KMS-11 (cell line): Measurements from ENCODE around the gene HCFC1.

Experiments
- H2AFZ ChIP-seq: fragments of 200-600 bp; sonication (generic); 2 replicates; pipeline ENCODE4 v1.6.1; 2016; ENCODE audit warnings: antibody characterized with exemption, mixed run types, low read depth
- H3K27ac ChIP-seq: fragments of 200-600 bp; sonication (generic); 2 replicates; pipeline ENCODE4 v1.6.1; 2016; ENCODE audit warnings: mild to moderate bottlenecking, mixed run types
- H3K27me3 ChIP-seq: fragments of 200-600 bp; sonication (generic); 2 replicates; pipeline ENCODE4 v1.6.1; 2017; ENCODE audit warnings: mild to moderate bottlenecking, low read depth, mixed run types, moderate library complexity; ENCODE audit not compliant: insufficient read depth
- H3K36me3 ChIP-seq: fragments of 200-600 bp; sonication (generic); 2 replicates; pipeline ENCODE4 v1.6.1; 2017; ENCODE audit warnings: mild to moderate bottlenecking, mixed run types; ENCODE audit not compliant: insufficient read depth
- H3K4me1 ChIP-seq: fragments of 200-600 bp; sonication (generic); 2 replicates; pipeline ENCODE4 v1.6.1; 2016; ENCODE audit warnings: mild to moderate bottlenecking, low read depth, mixed run types; ENCODE audit not compliant: poor library complexity, severe bottlenecking
- H3K4me2 ChIP-seq: fragments of 200-600 bp; sonication (generic); 2 replicates; pipeline ENCODE4 v1.7.0; 2016; ENCODE audit warnings: mild to moderate bottlenecking, mixed run types
- H3K4me3 ChIP-seq: fragments of 200-600 bp; sonication (generic); IDR thresholded peaks from 2 replicates; pipeline ENCODE4 v1.6.1; 2017; ENCODE audit warnings: low read depth, low read length, mixed read lengths; ENCODE audit not compliant: insufficient read depth
- H3K79me2 ChIP-seq: fragments of 200-600 bp; sonication (generic); 2 replicates; pipeline ENCODE4 v1.6.1; 2016; ENCODE audit warnings: low read depth, mixed run types; ENCODE audit not compliant: insufficient read depth
- H3K9ac ChIP-seq: fragments of 200-600 bp; sonication (generic); 2 replicates; pipeline ENCODE4 v1.6.1; 2016; ENCODE audit warnings: mild to moderate bottlenecking, mixed run types
- H4K20me1 ChIP-seq: fragments of 200-600 bp; sonication (generic); 2 replicates; pipeline ENCODE4 v1.6.1; 2016; ENCODE audit warnings: mild to moderate bottlenecking, mixed run types; ENCODE audit not compliant: insufficient read depth
- TF ChIP-seq, protein P1 (sequence below): fragments of 200-600 bp; sonication (generic); conservative IDR thresholded peaks from 2 replicates; pipeline ENCODE4 v1.6.1; 2017; ENCODE audit warnings: low read depth, mild to moderate bottlenecking, antibody characterized with exemption, low read length, moderate library complexity, mixed read lengths

HCFC1 gene

DNA sequence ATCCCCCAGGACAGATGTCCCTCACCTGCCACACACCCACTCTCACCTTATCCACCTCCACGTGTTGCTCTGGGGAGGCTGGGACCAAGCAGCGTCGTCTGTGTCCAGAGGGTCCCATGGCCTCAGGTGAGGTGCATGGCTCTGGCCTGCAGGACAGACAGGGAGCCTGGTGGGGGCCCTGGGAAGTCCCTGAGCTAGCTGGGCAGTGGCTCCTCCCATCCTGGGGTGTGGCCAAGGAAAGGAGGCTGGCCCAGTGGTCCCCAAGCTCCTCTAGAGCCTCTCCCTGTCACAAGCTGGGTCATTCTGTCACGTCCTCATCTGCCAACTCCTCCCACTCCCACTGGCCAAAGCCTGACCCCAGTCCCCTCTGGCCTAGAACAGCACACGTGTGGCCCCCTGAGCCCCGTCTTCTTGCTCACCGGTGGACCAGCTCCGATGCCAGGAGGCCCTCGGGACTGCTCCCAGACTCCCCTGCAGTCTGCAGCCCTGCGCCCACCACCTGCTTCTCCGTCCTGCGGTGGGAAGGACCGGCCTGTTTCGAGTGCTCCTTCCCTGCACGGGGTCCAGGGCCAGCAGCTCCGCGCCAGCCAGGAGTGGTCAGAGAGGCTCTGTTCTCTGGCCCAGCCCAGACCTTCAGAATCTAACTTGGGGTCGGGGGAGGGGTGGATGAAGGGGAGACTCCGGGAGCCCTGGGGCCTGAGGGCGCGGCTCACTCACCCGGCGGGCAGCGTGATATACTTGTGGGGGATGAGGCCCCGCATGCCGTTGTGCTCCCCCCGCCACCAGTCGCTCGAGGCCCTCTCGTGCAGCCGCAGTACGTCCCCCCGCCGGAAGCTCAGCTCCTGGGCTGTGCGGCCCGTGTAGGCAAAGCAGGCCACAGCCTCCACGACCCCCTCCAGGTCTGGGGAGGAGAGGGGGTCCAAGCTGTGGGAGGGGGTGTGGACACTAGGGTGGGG, 62.3 kb downstream of the HCFC1 start:
- no peaks in the 10 kb centered on the region for H3K79me2 ChIP-seq
- H2AFZ ChIP-seq = no peak overlapping the region
- TF ChIP-seq, protein P1, sequence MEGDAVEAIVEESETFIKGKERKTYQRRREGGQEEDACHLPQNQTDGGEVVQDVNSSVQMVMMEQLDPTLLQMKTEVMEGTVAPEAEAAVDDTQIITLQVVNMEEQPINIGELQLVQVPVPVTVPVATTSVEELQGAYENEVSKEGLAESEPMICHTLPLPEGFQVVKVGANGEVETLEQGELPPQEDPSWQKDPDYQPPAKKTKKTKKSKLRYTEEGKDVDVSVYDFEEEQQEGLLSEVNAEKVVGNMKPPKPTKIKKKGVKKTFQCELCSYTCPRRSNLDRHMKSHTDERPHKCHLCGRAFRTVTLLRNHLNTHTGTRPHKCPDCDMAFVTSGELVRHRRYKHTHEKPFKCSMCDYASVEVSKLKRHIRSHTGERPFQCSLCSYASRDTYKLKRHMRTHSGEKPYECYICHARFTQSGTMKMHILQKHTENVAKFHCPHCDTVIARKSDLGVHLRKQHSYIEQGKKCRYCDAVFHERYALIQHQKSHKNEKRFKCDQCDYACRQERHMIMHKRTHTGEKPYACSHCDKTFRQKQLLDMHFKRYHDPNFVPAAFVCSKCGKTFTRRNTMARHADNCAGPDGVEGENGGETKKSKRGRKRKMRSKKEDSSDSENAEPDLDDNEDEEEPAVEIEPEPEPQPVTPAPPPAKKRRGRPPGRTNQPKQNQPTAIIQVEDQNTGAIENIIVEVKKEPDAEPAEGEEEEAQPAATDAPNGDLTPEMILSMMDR = no peak
- H3K4me3 ChIP-seq = no peak overlapping the region
- peaks cover 5% of the 10 kb centered on the region for H3K4me1 ChIP-seq
- H4K20me1 ChIP-seq = no peaks in the 10 kb centered on the region
- H3K36me3 ChIP-seq = no peaks in the 10 kb centered on the region
- H3K9ac ChIP-seq = no peak overlapping the region
- no peaks in the 10 kb centered on the region for H3K27me3 ChIP-seq
- H3K4me2 ChIP-seq = no peak overlapping the region
- H3K27ac ChIP-seq = no peak overlapping the region

DNA sequence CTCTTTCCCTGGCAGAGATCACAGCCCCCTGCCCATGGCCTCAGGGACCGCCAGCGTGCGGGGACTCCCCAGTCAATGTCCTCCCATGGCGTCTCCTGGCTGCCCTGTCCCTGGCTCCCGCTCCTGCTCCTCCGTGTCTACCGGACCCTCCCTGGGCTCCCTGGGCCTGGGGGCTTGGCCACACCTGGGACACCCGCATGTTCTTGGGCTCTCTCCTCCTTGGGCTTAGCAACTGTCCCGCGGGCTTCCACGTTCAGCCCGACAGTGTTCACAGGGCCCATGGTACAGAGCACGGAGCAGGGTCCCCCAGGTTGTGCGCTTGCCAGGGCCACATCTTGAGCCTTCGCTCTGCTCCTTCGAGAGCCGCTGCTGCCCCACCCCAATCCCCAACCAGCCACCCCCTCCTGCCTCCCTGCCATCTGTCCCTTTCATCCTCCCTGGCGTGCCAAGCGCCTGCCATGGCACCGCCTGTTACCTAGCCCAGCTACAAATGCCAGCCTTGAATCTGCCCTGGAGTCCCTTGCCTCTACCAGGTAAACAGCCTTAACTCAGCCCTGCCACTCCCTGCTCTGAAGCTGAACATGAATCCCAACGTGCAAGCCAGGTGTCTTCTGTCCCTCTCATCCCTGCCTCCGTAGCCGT, 63.3 kb downstream of the HCFC1 start:
- no peaks in the 10 kb centered on the region for H3K79me2 ChIP-seq
- no peaks in the 10 kb centered on the region for H3K36me3 ChIP-seq
- H3K4me2 ChIP-seq = no peak overlapping the region
- H2AFZ ChIP-seq = no peak overlapping the region
- H3K4me1 ChIP-seq = peaks cover 10% of the 10 kb centered on the region
- TF ChIP-seq, protein P1 = no peak
- H4K20me1 ChIP-seq = no peaks in the 10 kb centered on the region
- no peak overlapping the region for H3K9ac ChIP-seq
- H3K27ac ChIP-seq = no peak overlapping the region
- no peak overlapping the region for H3K4me3 ChIP-seq
- no peaks in the 10 kb centered on the region for H3K27me3 ChIP-seq

DNA sequence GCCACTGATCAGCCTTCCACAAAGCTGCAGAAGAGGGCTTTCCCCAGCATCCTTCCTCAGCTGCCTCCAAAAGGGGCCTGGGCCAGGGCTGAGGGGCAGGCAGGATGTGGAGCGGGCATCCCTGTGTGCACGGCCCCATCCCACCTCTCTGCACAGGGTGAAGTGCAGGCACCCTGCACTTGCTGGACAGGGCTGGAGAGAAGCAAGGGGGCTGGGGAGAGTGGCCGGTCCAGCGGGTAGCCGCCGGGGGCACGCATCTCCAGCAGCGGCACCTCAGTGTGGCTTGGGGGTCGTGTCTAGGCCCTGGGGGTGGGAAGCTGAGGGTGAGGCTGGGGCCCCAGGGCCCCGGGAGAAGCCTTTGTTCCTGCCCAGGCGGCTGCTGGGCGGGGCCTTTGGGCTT, 64.2 kb downstream of the HCFC1 start:
- Histone ChIP-seq H3K4me2 (no peak overlapping the region), H3K27ac (no peak overlapping the region), H3K9ac (no peak overlapping the region), H3K4me1 (peaks cover 10% of the 10 kb centered on the region), H3K27me3 (no peaks in the 10 kb centered on the region), H2AFZ (no peak overlapping the region), H4K20me1 (no peaks in the 10 kb centered on the region), H3K36me3 (no peaks in the 10 kb centered on the region), H3K4me3 (no peak overlapping the region), H3K79me2 (no peaks in the 10 kb centered on the region)
- TF ChIP-seq, protein P1 = no peak

DNA sequence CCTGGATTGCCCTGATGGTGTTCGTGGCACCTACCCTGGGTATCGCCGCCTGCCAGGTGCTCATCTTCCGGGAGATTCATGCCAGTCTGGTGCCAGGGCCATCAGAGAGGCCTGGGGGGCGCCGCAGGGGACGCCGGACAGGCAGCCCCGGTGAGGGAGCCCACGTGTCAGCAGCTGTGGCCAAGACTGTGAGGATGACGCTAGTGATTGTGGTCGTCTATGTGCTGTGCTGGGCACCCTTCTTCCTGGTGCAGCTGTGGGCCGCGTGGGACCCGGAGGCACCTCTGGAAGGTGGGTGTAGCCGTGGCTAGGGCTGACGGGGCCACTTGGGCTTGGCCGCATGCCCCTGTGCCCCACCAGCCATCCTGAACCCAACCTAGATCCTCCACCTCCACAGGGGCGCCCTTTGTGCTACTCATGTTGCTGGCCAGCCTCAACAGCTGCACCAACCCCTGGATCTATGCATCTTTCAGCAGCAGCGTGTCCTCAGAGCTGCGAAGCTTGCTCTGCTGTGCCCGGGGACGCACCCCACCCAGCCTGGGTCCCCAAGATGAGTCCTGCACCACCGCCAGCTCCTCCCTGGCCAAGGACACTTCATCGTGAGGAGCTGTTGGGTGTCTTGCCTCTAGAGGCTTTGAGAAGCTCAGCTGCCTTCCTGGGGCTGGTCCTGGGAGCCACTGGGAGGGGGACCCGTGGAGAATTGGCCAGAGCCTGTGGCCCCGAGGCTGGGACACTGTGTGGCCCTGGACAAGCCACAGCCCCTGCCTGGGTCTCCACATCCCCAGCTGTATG, 65.3 kb downstream of the HCFC1 start:
- Histone ChIP-seq H3K4me2 (no peak overlapping the region), H3K4me1 (peaks cover 18% of the 10 kb centered on the region), H3K36me3 (no peaks in the 10 kb centered on the region), H3K9ac (no peak overlapping the region), H3K27ac (no peak overlapping the region), H2AFZ (no peak overlapping the region), H3K79me2 (no peaks in the 10 kb centered on the region), H3K4me3 (no peak overlapping the region), H3K27me3 (no peaks in the 10 kb centered on the region), H4K20me1 (no peaks in the 10 kb centered on the region)
- TF ChIP-seq, protein P1 = no peak
